ENCODE measurements around the gene NME2. TPM values are rescaled to one million over a fixed set of nuclear protein-coding genes. Genes with fewer than 3 reads are reported as not detected.

NME2 gene
- polyA plus RNA-seq, 1 donor (not counting 4 experiments of a cell fraction or from before 2014, with no cell fraction given) = 1,260 TPM

GRCh38 chr17:51154176-51154575 is 12.0 kb upstream of the NME2 start:
- H3K4me2 ChIP-seq (ENCODE audit: control insufficient read depth, extremely low read depth, insufficient read depth, low read depth, low read length) = peak overlapping the region; percentile 98
- peak overlapping the region; percentile 93 for H3K9ac ChIP-seq (ENCODE audit: control insufficient read depth, extremely low read depth, insufficient read depth, low read length)
- dilution Hi-C loops (cut with MboI; ENCODE audit: extremely low pct_ligation_motif_present, low sequenced_read_pairs) = no loop called here
- peak overlapping the region; percentile 94 for H2AFZ ChIP-seq (ENCODE audit: control insufficient read depth, low read length)
- no peaks in the 10 kb centered on the region for H3K9me3 ChIP-seq (ENCODE audit: control insufficient read depth, low read depth, low read length)
- TF ChIP-seq CTCF (optimal IDR thresholded peaks at IDR 0.05 in 1 of 3, IDR thresholded peaks at IDR 0.05 in 1 of 3, conservative IDR thresholded peaks at IDR 0.05 in 1 of 3; ENCODE audit: extremely low read depth in 1 of 3, insufficient read depth in 2 of 3, low read length in 3 of 3) = no peak
- TF ChIP-seq EZH2 (IDR thresholded peaks at IDR 0.05; ENCODE audit: low read length) = no peak
- DNase-seq (ENCODE audit: low read depth, low spot score) (no peak), FAIRE-seq (no peak)
- H4K20me1 ChIP-seq (ENCODE audit: control insufficient read depth, extremely low read depth, insufficient read depth, low read length) = no peaks in the 10 kb centered on the region
- H3K9me1 ChIP-seq (ENCODE audit: control insufficient read depth, extremely low read depth, insufficient read depth, low read length) = no peaks in the 10 kb centered on the region
- H3K79me2 ChIP-seq (ENCODE audit: control insufficient read depth, insufficient read depth, low read length) = peaks cover 57% of the 10 kb centered on the region
- H3K4me1 ChIP-seq (ENCODE audit: control insufficient read depth, extremely low read depth, insufficient read depth, low read length) = peaks cover 13% of the 10 kb centered on the region
- peak overlapping the region; percentile 78 to 98 (median 86) for H3K4me3 ChIP-seq (ENCODE audit: control insufficient read depth in 2 of 3, extremely low read depth in 1 of 3, insufficient read depth in 2 of 3, low read depth in 1 of 3, low read length in 3 of 3)
- H3K36me3 ChIP-seq (ENCODE audit: control insufficient read depth in 2 of 2, extremely low read depth in 1 of 2, insufficient read depth in 2 of 2, low read length in 2 of 2) = peaks cover 4 to 8% of the 10 kb centered on the region in 2 experiments
- H3K27me3 ChIP-seq (ENCODE audit: control insufficient read depth, extremely low read depth, insufficient read depth, low read length) = no peaks in the 10 kb centered on the region
- peak overlapping the region; percentile 94 for H3K27ac ChIP-seq (ENCODE audit: control insufficient read depth, insufficient read depth, low read length)

- Histone ChIP-seq H3K9me1 (ENCODE audit: control insufficient read depth, extremely low read depth, insufficient read depth, low read length) (no peaks in the 10 kb centered on the region), H3K4me3 (ENCODE audit: control insufficient read depth in 2 of 3, extremely low read depth in 1 of 3, insufficient read depth in 2 of 3, low read depth in 1 of 3, low read length in 3 of 3) (no peak overlapping the region), H3K36me3 (ENCODE audit: control insufficient read depth in 2 of 2, extremely low read depth in 1 of 2, insufficient read depth in 2 of 2, low read length in 2 of 2) (peaks cover 10 to 11% of the 10 kb centered on the region in 2 experiments), H3K9ac (ENCODE audit: control insufficient read depth, extremely low read depth, insufficient read depth, low read length) (no peak overlapping the region), H3K79me2 (ENCODE audit: control insufficient read depth, insufficient read depth, low read length) (peaks cover 59% of the 10 kb centered on the region), H3K27me3 (ENCODE audit: control insufficient read depth, extremely low read depth, insufficient read depth, low read length) (no peaks in the 10 kb centered on the region), H2AFZ (ENCODE audit: control insufficient read depth, low read length) (no peak overlapping the region), H3K4me1 (ENCODE audit: control insufficient read depth, extremely low read depth, insufficient read depth, low read length) (peaks cover 13% of the 10 kb centered on the region), H3K4me2 (ENCODE audit: control insufficient read depth, extremely low read depth, insufficient read depth, low read depth, low read length) (peak overlapping the region; percentile 98), H4K20me1 (ENCODE audit: control insufficient read depth, extremely low read depth, insufficient read depth, low read length) (no peaks in the 10 kb centered on the region), H3K9me3 (ENCODE audit: control insufficient read depth, low read depth, low read length) (no peaks in the 10 kb centered on the region), H3K27ac (ENCODE audit: control insufficient read depth, insufficient read depth, low read length) (no peak overlapping the region)
- no peak for FAIRE-seq
- TF ChIP-seq CTCF (optimal IDR thresholded peaks at IDR 0.05 in 1 of 3, IDR thresholded peaks at IDR 0.05 in 1 of 3, conservative IDR thresholded peaks at IDR 0.05 in 1 of 3; ENCODE audit: extremely low read depth in 1 of 3, insufficient read depth in 2 of 3, low read length in 3 of 3) (no peak), EZH2 (IDR thresholded peaks at IDR 0.05; ENCODE audit: low read length) (no peak)
- DNase-seq (ENCODE audit: low read depth, low spot score) = no peak
- dilution Hi-C loops (cut with MboI; ENCODE audit: extremely low pct_ligation_motif_present, low sequenced_read_pairs) = no loop called here
Observed at GRCh38 chr17:51155416-51155815, 10.8 kb upstream of the NME2 start.

Data from keratinocyte (primary cell).